ENCODE measurements around the gene KRT73. TPM values are rescaled to one million over a fixed set of nuclear protein-coding genes. Genes with fewer than 3 reads are reported as not detected.

KRT73 gene
- total RNA-seq, 3 donors from 2014 or later (not counting 1 experiment from before 2014, with no cell fraction given) = 12.4 to 92.9 (median 23.3) TPM

DNA sequence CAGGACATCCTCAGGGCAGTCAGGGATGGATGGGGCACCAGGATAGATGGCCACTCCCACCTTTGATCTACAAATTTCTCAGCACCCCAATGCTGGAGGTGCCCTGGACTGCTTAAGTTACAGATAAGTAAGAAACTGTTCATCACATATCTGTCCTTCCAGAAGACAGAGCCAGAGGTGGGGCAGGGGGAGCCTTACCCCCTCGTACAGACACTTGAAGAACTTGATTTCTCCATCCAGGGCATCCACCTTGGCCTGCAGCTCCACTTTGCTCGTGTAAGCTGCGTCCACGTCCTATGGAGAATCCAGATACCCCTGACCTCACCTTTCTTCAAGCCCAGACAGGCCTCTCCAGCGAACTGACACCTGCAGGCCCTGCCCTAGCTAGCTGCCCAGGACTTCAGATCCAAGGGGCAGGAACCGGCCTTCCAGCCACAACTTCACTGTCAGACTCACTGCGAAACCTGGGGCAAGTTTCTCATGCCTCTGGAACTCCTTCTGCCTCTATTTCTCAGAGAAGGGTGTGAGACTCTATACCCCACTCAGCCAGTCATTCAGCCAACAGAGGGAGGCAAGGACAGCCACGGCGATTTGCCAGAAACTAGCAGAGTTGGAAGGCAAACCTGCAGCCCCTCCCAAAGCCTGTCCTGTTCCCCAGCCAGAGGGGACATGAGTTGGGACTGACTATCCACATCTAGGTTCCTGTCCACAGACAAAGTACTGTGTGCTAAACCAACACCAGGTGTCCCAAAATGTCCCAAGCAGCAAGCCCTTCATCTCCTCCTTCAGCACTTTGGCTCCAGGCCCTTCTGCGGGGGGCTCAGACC is 3.8 kb downstream of the KRT73 start:
- Mint-ChIP-seq H3K27ac (peak overlapping the region; percentile 53 to 59), H3K27me3 (ENCODE audit: low read depth in 2 of 2) (peaks cover 0 to 9% of the 10 kb centered on the region in 2 donors), H3K4me3 (no peak overlapping the region), H3K4me1 (peaks cover 57% of the 10 kb centered on the region in 2 donors), H3K9me3 (no peaks in the 10 kb centered on the region), H3K36me3 (no peaks in the 10 kb centered on the region)
- intact Hi-C loops (cut with micrococcal nuclease) = no loop called here
- WGBS (ENCODE audit: insufficient coverage) = 89% methylated on average over 10 of the region's 10 CpGs
- H3K9me3 ChIP-seq (ENCODE audit: control insufficient read depth, insufficient read depth, low read length) = no peaks in the 10 kb centered on the region
- no peaks in the 10 kb centered on the region for H3K36me3 ChIP-seq (ENCODE audit: control insufficient read depth, insufficient read depth, low read length)
- TF ChIP-seq, protein P1, sequence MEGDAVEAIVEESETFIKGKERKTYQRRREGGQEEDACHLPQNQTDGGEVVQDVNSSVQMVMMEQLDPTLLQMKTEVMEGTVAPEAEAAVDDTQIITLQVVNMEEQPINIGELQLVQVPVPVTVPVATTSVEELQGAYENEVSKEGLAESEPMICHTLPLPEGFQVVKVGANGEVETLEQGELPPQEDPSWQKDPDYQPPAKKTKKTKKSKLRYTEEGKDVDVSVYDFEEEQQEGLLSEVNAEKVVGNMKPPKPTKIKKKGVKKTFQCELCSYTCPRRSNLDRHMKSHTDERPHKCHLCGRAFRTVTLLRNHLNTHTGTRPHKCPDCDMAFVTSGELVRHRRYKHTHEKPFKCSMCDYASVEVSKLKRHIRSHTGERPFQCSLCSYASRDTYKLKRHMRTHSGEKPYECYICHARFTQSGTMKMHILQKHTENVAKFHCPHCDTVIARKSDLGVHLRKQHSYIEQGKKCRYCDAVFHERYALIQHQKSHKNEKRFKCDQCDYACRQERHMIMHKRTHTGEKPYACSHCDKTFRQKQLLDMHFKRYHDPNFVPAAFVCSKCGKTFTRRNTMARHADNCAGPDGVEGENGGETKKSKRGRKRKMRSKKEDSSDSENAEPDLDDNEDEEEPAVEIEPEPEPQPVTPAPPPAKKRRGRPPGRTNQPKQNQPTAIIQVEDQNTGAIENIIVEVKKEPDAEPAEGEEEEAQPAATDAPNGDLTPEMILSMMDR (IDR thresholded peaks at IDR 0.05) = no peak
- H3K27ac ChIP-seq (ENCODE audit: low read length) = no peak overlapping the region
- ATAC-seq = no peak
- H3K27me3 ChIP-seq (ENCODE audit: control insufficient read depth, insufficient read depth, low read length) = no peaks in the 10 kb centered on the region
- no peak overlapping the region for H3K4me3 ChIP-seq (ENCODE audit: low read length)
- DNase-seq = no peak
- peaks cover 23% of the 10 kb centered on the region for H3K4me1 ChIP-seq (ENCODE audit: control insufficient read depth, insufficient read depth, low read length)

DNA sequence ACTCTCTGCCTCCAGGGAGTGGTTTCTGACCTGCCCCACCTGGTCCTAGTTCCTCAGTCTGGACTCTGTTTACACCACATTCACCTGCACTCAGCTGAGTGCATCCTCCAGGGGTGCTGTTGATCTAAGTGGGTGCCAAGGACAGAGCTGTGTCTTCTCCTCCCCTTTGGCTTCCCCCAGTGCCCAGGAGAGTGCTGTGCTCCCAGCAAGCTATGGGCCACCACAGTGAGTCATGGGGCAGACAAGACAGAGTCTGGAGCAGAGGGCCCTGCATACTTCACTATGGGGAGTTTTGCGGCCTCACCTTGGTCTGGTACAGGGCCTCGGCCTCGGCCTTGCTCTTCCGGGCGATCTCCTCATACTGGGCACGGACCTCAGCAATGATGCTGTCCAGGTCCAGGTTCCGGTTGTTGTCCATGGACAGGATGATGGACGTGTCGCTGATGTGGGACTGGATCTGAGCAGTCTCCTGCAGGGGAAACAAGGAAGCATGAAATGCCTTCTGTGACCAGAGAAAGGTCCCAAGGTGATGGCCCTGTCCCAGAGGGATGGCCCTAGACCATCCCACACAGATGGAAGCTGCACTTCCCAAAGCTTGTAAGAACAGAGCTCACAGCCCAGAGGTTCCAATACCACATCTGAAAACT is 4.9 kb downstream of the KRT73 start:
- Histone ChIP-seq H3K27me3 (ENCODE audit: control insufficient read depth, insufficient read depth, low read length) (no peaks in the 10 kb centered on the region), H3K9me3 (ENCODE audit: control insufficient read depth, insufficient read depth, low read length) (no peaks in the 10 kb centered on the region), H3K4me1 (ENCODE audit: control insufficient read depth, insufficient read depth, low read length) (peaks cover 30% of the 10 kb centered on the region), H3K36me3 (ENCODE audit: control insufficient read depth, insufficient read depth, low read length) (no peaks in the 10 kb centered on the region), H3K4me3 (ENCODE audit: low read length) (no peak overlapping the region), H3K27ac (ENCODE audit: low read length) (no peak overlapping the region)
- no peak for DNase-seq
- peaks cover 0 to 6% of the 10 kb centered on the region in 2 donors for H3K27me3 Mint-ChIP-seq (ENCODE audit: low read depth in 2 of 2)
- 96% methylated on average over 9 of the region's 9 CpGs for WGBS (ENCODE audit: insufficient coverage)
- H3K4me3 Mint-ChIP-seq = no peak overlapping the region
- ATAC-seq = no peak
- H3K9me3 Mint-ChIP-seq = no peaks in the 10 kb centered on the region
- TF ChIP-seq, protein P1 (IDR thresholded peaks at IDR 0.05) = no peak
- intact Hi-C loops (cut with micrococcal nuclease) = no loop called here
- no peaks in the 10 kb centered on the region for H3K36me3 Mint-ChIP-seq
- peaks cover 59 to 67% of the 10 kb centered on the region in 2 donors for H3K4me1 Mint-ChIP-seq
- peak overlapping the region; percentile 53 to 59 for H3K27ac Mint-ChIP-seq

DNA sequence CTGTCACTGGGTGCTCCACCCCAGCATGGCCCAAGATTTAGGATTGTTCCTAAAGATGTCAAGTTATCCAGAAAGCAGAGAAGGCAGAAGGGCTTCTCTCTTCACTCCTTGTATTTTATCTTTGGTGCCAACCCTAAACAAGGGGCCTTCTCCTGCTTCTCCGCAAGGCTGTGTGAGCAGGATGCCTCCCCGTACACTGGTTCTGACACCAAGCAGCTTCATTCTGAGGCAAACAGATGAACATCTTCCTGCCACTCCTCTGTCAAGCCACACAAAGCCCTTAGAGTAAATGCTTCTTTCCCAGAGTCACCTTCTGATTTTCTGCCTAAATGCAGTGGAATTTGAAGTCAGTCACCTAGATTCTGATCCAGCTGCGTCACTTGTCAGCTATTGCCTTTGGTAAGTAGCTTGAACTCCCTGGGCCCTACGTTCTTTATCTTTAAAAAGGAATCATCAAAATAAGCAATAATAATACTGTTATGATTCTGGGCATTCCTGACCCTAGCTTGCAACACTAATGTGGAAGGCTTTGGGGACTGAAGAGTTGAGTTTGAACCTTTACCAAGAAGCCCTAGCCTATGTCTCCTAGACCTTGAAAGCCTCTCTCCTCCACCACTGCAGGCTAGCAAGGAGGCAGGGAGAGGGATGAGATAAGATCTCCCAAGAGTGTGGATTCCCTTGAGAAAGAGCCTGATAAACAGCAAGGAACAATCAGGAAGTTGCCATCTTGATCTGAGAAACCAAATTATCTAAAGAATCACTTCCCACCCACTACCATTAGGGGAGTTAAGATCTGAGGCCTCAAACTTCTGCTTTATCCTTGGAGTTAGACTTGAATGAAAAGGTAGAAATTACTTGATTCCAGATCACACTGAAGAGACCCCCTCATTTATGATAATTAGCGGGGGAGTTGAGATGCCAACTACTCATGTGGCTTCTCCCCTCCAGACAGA is 5.7 kb downstream of the KRT73 start:
- H3K9me3 Mint-ChIP-seq = no peaks in the 10 kb centered on the region
- Histone ChIP-seq H3K27ac (ENCODE audit: low read length) (no peak overlapping the region), H3K9me3 (ENCODE audit: control insufficient read depth, insufficient read depth, low read length) (no peaks in the 10 kb centered on the region), H3K36me3 (ENCODE audit: control insufficient read depth, insufficient read depth, low read length) (no peaks in the 10 kb centered on the region), H3K27me3 (ENCODE audit: control insufficient read depth, insufficient read depth, low read length) (no peaks in the 10 kb centered on the region), H3K4me1 (ENCODE audit: control insufficient read depth, insufficient read depth, low read length) (peaks cover 32% of the 10 kb centered on the region), H3K4me3 (ENCODE audit: low read length) (no peak overlapping the region)
- peaks cover 3% of the 10 kb centered on the region for H3K36me3 Mint-ChIP-seq
- no peak overlapping the region for H3K4me3 Mint-ChIP-seq
- no peak for DNase-seq
- H3K27me3 Mint-ChIP-seq (ENCODE audit: low read depth in 2 of 2) = peaks cover 0 to 8% of the 10 kb centered on the region in 2 donors
- no peak for ATAC-seq
- H3K27ac Mint-ChIP-seq = peak overlapping the region; percentile 69 to 72
- H3K4me1 Mint-ChIP-seq = peaks cover 62 to 71% of the 10 kb centered on the region in 2 donors
- TF ChIP-seq, protein P1 (IDR thresholded peaks at IDR 0.05) = no peak
- 96% methylated on average over 4 of the region's 5 CpGs for WGBS (ENCODE audit: insufficient coverage)
- intact Hi-C loops (cut with micrococcal nuclease) = no loop called here

All from natural killer cell (primary cell).